WTC11 (cell line): Measurements from ENCODE around the gene SAMD3.

Experiments
- ATF2 ChIP-seq: sonication (generic); formaldehyde crosslinking; IDR thresholded peaks from 2 replicates; pipeline ENCODE4 v1.8.1; 2022; ENCODE audit warnings: low read depth, missing genetic modification reagents, borderline replicate concordance
- CTCF ChIP-seq: fragments of 200-600 bp; IDR thresholded peaks from 2 replicates; pipeline ENCODE4 v1.8.0; 2022; ENCODE audit warnings: antibody characterized with exemption
- GRHL2 ChIP-seq: fragments of 250-450 bp; sonication (Bioruptor Pico); IDR thresholded peaks from 2 replicates; pipeline ENCODE4 v1.8.0; 2022; ENCODE audit warnings: mild to moderate bottlenecking, moderate library complexity; ENCODE audit not compliant: insufficient replicate concordance, severe bottlenecking
- NR3C1 ChIP-seq: sonication (generic); formaldehyde crosslinking; conservative IDR thresholded peaks from 2 replicates; pipeline ENCODE4 v1.8.1; 2023; ENCODE audit warnings: low read depth, mild to moderate bottlenecking, missing genetic modification reagents
- ZNF138 ChIP-seq: sonication (generic); formaldehyde crosslinking; conservative IDR thresholded peaks from 2 replicates; pipeline ENCODE4 v1.8.1; 2022; ENCODE audit warnings: mild to moderate bottlenecking, moderate library complexity, missing genetic modification reagents

GRCh38 chr6:130245267-130245666 lies 22.5 kb upstream of the SAMD3 start:
- TF ChIP-seq ATF2 (CRISPR knock-in tag) (no peak), NR3C1 (no peak), CTCF (no peak), GRHL2 (no peak), ZNF138 (CRISPR knock-in tag) (no peak)
